GM21723 (cell line): ENCODE results near the gene KRTAP3-1.
"Not testable (repeated sequence)": the region's sequence is repeated elsewhere in the genome, so short reads cannot be mapped to it uniquely, and the experiment has no call there.

ENCODE experiments used
- ATAC-seq: cut with Tn5 transposase; IDR thresholded peaks from one replicate; pipeline ENCODE4 v1.9.1; 2021; ENCODE audit warnings: mild to moderate bottlenecking, moderate library complexity; ENCODE audit not compliant: unreplicated experiment

KRTAP3-1 gene

GRCh38 chr17:41008811-41009210, at the start of gene KRTAP3-1:
Gene KRTAP3-1, minus strand, starts transcription at chr17:41009128. Its CDS starts 54 bp downstream, at chr17:41009074.
- ATAC-seq: no peak

- ATAC-seq: no peak
Measured at GRCh38 chr17:41057547-41057946, 48.6 kb upstream of the KRTAP3-1 start.

- ATAC-seq: not testable (repeated sequence)
Measured at GRCh38 chr17:41055130-41055529, 46.2 kb upstream of the KRTAP3-1 start, which contains the start of gene KRTAP2-2. Gene KRTAP2-2, minus strand, starts transcription at chr17:41055230. Its CDS starts 19 bp downstream, at chr17:41055211.

GRCh38 chr17:41054556-41054955, 45.6 kb upstream of the KRTAP3-1 start:
- not testable (repeated sequence) for ATAC-seq

GRCh38 chr17:41054025-41054424, 45.1 kb upstream of the KRTAP3-1 start:
- ATAC-seq: no peak

GRCh38 chr17:41052566-41052965, 43.6 kb upstream of the KRTAP3-1 start:
- ATAC-seq: no peak

- no peak for ATAC-seq
Measured at GRCh38 chr17:41049110-41049509, 40.2 kb upstream of the KRTAP3-1 start.

GRCh38 chr17:41048441-41048840, 39.5 kb upstream of the KRTAP3-1 start:
- no peak for ATAC-seq

GRCh38 chr17:41046735-41047465, 38.0 kb upstream of the KRTAP3-1 start, which contains the start of gene KRTAP2-1:
Gene KRTAP2-1, minus strand, starts transcription at chr17:41047316. Its CDS starts 49 bp downstream, at chr17:41047267.
- ATAC-seq: not testable (repeated sequence)

GRCh38 chr17:41042953-41043352, 34.0 kb upstream of the KRTAP3-1 start:
- no peak for ATAC-seq

- not testable (repeated sequence) for ATAC-seq
Measured at GRCh38 chr17:41040783-41041571, 32.0 kb upstream of the KRTAP3-1 start, which contains the start of gene KRTAP1-1. Gene KRTAP1-1, minus strand, starts transcription at chr17:41041450. Its CDS starts 53 bp downstream, at chr17:41041397.

- no peak for ATAC-seq
Measured at GRCh38 chr17:41037853-41038350, 29.0 kb upstream of the KRTAP3-1 start.

GRCh38 chr17:41034346-41034935, 25.5 kb upstream of the KRTAP3-1 start, which contains the start of gene KRTAP1-3:
Gene KRTAP1-3, minus strand, starts transcription at chr17:41034874. Its CDS starts 53 bp downstream, at chr17:41034821.
- ATAC-seq: not testable (repeated sequence)

- no peak for ATAC-seq
Measured at GRCh38 chr17:41029633-41030245, 20.8 kb upstream of the KRTAP3-1 start, which contains the start of gene KRTAP1-4. Gene KRTAP1-4, minus strand, starts transcription at chr17:41030195. Its CDS starts 117 bp downstream, at chr17:41030078.

- ATAC-seq: no peak
Measured at GRCh38 chr17:41026715-41027471, 18.0 kb upstream of the KRTAP3-1 start, which contains the start of gene KRTAP1-5. Gene KRTAP1-5, minus strand, starts transcription at chr17:41027208. Its CDS starts 53 bp downstream, at chr17:41027155.

GRCh38 chr17:41024697-41025096, 15.8 kb upstream of the KRTAP3-1 start:
- ATAC-seq: no peak

- ATAC-seq: no peak
Measured at GRCh38 chr17:41020336-41020735, 11.4 kb upstream of the KRTAP3-1 start.

GRCh38 chr17:41019415-41019814, 10.5 kb upstream of the KRTAP3-1 start:
- ATAC-seq: no peak

- ATAC-seq: no peak
Measured at GRCh38 chr17:41018541-41018940, 9.6 kb upstream of the KRTAP3-1 start.
